B cell (primary cell): ENCODE measurements around the gene TRIM60.

ENCODE experiments used
- CTCF ChIP-seq: fragments of 200-600 bp; IDR thresholded peaks from one replicate; pipeline ENCODE4 v1.8.0; 2022; ENCODE audit warnings: antibody characterized with exemption, mild to moderate bottlenecking
- EZH2 ChIP-seq: IDR thresholded peaks from 2 replicates; pipeline ENCODE4 v1.6.1; 2012; ENCODE audit warnings: borderline replicate concordance, low read depth, mild to moderate bottlenecking, moderate library complexity, low read length; ENCODE audit not compliant: insufficient read depth, poor library complexity, severe bottlenecking

GRCh38 chr4:165010991-165011390 is 20.8 kb upstream of the TRIM60 start:
- TF ChIP-seq EZH2: no peak
- no peak for TF ChIP-seq CTCF
